NCI-H526 treated with DMSO at 0.1 percent for 48 hours (cell line): Measurements from ENCODE around the gene KPNA6.
"Not testable (repeated sequence)": the region's sequence is repeated elsewhere in the genome, so short reads cannot be mapped to it uniquely, and the experiment has no call there.

Experiments
- DNase-seq: peaks from one replicate; lab custom pipeline; 2025; lab: John Stamatoyannopoulos, UW

The KPNA6 gene

DNA sequence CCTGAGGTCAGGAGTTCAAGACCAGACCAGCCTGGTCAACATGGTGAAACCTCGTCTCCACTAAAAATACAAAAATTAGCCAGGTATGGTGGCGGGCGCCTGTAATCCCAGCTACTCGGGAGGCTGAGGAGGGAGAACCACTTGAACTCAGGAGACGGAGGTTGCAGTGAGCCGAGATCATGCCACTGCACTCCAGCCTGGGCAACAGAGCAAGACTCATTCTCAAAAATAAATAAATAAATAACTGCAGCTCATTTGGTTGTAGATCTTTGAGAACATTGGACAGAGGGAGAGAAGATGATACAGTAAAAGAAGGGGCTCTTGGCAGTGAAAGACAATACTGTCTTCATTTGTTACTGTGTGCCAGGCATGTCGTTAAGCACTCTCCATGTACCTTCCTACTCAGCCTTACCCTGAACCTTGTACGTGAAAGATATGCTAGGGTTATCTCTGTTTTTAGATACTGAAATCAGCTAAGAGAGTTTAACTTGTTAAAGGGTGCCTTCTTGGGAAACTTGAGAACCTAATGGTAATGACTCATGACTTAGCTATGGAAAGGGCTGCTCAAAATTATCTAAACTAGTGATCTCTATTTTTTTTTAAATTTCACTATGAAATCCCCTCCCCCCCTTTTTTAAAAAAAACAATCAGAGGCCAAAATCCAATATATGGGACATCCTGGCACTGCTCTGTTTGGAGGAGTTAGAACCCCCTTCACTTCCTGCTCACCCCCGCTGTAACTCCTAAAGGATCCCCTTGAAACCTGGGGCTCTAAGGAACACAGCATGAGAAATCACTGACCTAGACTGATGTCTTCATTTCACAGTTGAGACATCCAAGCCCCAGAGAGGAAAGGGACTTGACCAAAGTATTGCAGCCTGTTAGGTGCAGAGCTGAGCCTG, 6.8 kb upstream of the KPNA6 start:
- DNase-seq, result no peak

DNA sequence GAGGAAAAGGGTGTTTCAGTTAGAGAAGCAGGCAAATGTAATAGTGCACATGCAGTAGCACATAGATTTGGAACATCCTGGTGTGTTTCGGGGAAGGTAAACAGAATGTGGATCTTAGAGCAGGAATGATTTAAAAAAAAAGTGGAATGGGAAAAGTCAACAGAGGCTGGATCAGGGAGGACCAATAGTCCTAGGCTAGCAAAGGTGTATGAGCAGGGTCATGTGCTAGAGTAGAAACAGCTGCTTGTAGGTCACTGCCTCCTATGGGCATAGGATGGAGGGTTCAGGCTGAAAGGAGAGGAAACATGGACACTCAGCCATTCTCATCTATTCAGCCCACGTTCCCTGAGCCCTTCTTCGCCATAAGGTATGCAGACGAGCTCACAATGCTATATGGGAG, 3.7 kb upstream of the KPNA6 start:
- DNase-seq, result no peak

DNA sequence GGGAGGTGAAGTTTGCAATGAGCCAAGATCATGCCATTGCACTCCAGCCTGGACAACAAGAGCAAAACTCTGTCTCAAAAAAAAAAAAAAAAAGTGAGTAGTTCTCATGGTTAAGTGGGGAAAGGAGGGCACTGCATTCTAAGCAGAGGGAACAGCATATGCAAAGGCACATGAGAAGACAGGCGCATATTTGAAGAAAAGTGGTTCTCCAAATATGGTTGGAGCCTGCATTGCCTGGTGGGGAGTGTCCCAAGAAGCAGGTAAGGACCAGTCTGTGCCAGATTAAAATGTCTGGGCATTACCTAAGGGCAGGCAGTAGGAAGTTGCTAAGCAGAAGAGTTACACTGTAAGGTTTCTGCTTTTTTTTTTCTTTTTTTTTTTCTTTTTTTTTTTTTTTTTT, 2.5 kb upstream of the KPNA6 start:
- no peak for DNase-seq

DNA sequence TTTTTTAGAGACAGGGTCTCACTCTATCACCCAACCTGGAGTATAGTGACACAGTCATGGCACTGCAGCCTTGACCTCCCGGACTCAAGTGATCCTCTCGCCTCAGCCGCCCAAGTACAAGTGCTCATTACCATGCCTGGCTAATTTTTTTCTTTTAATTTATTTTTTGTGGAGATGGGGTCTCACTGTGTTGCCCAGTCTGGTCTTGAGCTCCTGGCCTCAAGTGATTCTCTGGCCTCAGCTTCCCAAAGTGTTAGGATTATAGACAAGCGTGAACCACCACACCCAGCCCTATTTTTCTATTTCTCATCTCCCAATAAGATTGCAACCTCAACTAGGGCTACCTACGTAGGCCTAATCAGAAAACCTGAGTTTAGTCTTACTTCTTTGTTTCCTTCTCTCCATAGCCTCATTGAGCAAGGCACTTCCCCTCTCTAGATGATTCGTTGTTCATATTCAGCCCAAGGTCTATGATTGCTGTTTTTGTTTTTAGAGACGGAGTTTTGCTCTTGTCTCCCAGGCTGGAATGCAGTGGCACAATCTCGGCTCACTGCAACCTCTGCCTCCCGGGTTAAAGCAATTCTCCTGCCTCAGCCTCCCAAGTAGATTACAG, 1.1 kb upstream of the KPNA6 start:
- no peak for DNase-seq

DNA sequence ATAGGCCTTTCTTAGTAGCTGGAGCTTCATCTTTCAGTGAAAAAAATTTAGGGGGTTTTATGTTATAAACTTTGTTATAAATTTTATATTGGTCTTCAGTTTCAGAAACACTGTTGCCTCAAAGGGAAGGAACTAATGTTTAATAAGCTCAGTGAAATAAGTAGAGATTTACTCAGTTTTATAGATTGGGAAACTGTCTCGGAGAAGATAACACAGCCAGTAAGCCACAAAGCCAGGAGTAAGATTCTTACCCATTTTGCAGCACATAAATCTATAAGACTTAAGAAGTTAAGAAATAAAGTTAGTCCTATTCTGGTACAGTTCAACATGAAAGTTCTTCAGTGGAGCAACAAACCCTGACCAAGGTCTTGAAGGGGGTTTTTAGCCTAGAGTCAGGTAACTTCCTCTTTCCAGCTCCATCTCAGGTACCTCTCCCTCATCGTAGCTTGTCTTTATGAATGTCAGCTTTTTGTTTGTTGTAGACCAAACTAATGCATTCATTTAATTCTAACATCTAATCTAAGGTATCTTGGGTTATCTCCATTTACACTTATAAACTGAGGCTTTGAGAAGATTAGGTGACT, 3.3 kb downstream of the KPNA6 start:
- no peak for DNase-seq

DNA sequence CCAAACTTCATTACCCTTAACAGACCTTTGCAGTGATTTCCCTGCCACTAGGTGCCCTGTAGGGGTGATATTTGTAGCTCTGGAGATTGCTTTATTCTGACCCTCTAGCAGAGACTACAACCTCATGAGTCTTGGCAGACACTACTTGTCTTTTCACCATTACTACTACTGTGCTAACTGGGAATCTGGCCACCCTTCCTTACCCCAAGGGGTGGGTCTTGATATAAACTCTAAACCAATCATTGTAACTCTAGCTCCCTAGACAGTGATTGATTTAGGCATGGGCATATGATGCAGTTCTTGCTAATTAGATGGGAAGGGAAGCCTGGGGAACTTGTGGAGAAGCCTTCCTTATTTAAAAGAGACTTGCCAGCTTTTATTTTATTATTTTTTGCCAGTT, 3.9 kb downstream of the KPNA6 start:
- DNase-seq, result no peak

DNA sequence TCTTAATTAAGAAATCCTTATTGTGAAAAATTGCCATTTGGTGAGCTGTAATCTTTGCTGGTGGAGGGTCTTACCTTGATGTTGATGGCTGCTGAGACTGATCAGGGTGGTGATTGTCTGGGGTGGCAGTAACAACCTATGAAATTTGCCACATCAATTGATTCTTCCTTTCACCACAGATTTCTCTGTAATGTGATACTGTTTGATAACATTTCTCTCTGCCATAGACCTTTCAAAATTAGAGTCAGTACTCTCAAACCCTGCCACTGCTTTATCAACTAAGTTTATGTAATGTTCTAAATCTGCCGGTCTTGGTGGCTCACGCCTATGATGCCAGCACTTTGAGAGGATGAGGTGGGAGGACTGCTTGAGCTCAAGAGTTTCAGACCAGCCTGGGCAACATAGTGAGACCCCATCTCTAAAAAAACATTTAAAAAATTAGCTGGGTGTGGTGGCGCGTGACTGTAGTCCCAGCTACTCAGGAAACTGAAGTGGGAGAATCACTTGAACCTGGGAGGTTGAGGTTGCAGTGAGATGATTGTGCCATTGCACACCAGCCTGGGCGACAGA, 5.0 kb downstream of the KPNA6 start:
- DNase-seq, result no peak

DNA sequence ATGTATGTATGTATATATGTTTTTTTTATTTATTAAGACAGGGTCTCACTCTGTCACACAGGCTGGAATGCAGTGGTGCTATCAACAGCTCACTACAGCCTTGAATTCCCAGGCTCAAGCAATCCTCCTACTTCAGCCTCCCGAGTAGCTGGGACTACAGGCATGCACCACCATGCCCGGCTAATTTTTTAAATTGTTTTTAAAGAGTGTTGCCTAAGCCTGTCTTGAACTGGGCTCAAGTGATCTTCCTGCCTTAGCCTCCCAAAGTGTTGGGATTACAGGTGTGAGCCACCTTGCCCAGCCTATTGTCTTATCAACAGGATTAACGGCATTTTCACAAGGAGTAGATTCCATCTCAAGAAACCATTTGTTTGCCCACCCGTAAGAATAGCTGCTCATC, 5.6 kb downstream of the KPNA6 start:
- not testable (repeated sequence) for DNase-seq

DNA sequence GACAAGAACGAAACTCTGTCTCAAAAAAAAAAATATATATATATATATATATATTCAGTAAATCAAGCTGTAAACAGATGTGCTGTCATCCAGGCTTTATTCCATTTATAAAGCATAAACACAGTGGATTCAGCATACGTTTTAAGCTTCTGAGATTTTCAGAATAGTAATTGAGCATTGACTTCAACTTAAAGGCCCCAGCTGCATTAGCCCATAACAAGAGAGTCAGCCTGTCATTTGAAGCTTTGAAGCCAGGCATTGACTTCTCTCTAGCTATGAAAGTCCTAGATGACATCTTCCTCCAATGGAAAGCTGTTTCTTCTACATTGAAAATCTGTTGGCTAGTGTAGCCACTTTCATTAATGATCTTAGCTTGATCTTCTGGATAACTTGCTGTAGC, 6.6 kb downstream of the KPNA6 start:
- no peak for DNase-seq

DNA sequence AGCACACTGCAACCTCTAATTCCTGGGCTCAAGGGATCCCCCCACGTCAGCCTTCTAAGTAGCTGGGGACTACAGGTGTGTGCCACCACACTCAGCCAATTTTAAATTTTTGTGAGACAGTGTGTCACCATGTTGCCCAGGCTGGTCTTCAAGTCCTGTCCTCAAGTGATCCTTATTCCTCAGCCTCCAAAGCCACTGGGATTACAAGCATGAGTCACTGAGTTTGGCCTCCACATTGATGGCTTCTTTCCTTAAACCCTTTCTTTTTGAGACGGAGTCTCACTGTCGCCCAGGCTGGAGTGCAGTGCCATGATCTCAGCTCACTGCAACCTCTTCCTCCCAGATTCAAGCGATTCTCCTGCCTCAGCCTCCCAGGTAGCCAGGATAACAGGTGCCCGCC, 7.6 kb downstream of the KPNA6 start:
- DNase-seq, result no peak

DNA sequence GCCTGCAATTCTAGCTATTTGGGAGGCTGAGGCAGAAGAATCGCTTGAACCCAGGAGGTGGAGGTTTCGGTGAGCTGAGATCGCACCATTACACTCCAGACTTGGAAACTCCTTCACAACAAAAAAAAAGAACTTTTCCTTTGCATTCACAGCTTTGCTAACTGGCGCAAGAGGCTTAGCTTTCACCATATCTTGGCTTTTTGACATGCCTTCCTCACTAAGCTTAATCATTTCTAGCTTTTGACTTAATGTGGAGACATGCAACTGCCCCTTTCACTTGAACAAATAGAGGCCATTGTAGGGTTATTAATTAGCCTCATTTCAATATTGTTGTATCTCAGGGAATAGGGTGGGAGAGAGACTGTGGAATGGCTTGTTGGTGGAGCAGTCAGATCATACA, 8.7 kb downstream of the KPNA6 start:
- DNase-seq, result no peak

DNA sequence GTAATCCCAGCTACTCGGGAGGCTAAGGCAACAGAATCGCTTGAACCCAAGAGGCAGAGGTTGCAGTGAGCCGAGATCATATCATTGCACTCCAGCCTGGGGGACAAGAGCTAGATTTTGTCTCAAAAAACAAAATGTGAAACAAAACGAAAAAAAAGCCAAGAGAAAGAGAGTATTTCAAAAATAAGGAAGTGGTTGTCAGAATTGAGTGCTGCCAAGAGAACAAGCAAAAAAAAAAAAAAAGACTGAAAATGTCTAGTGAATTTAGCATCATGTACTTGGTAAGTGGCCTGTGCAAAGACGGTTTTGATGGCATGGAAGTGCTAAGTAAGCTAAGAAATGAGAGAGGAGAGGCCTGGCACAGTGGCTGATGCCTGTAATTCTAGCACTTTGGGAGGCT, 14.3 kb downstream of the KPNA6 start:
- DNase-seq, result no peak

DNA sequence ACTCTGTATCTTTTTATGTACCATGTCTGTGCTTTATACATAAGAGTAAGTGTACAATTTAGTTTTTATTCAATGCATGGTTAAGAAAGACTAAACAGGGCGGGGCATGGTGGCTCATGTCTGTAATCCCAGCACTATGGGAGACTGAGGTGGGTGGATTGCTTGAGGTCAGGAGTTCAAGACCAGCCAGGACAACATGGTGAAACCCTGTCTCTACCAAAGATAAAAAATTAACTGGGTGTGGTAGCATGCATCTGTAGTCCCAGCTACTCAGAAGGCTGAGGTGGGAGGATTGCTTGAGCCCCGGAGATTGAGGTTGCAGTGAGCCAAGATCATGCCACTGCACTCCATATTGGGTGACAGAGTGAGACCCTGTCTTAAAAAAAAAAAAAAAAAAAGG, 15.5 kb downstream of the KPNA6 start:
- not testable (repeated sequence) for DNase-seq

DNA sequence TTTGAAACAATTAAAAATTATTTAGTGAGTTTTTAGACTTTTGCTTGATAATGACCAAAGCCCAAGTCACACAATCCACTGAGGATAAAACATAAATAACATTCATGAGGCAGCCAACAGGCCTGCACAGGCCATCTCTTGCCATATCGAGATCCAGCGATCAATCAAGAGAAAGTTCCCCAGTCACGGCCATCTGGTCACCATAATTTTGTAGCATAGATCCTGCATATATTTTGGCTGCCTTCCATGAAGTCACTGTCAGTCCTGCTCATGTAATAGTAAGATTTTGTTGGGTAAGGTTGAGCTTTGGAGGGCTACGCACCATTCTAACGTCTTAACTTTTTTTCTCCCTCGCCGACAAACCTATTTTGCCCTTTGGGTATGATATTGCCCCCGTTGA, 17.5 kb downstream of the KPNA6 start:
- no peak for DNase-seq

DNA sequence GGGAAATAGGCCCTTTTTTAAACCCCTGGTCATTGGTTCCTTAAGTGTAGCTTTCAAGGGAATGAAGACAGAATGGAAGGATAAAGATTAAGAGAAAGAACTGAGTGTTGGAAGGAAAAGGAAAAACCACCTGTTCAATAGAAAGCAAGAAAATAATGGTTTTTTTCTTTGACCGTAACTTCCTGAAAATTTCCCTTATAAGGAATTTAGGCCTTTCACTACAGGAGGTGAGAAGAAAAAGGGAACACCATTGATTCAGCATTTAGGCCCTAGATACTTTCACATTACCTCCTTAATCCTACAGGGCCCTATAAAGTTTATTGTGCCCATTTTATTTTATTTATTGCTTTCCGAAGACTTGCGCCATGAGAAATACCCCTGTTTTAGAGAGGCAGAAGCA, 18.9 kb downstream of the KPNA6 start:
- DNase-seq, result no peak

DNA sequence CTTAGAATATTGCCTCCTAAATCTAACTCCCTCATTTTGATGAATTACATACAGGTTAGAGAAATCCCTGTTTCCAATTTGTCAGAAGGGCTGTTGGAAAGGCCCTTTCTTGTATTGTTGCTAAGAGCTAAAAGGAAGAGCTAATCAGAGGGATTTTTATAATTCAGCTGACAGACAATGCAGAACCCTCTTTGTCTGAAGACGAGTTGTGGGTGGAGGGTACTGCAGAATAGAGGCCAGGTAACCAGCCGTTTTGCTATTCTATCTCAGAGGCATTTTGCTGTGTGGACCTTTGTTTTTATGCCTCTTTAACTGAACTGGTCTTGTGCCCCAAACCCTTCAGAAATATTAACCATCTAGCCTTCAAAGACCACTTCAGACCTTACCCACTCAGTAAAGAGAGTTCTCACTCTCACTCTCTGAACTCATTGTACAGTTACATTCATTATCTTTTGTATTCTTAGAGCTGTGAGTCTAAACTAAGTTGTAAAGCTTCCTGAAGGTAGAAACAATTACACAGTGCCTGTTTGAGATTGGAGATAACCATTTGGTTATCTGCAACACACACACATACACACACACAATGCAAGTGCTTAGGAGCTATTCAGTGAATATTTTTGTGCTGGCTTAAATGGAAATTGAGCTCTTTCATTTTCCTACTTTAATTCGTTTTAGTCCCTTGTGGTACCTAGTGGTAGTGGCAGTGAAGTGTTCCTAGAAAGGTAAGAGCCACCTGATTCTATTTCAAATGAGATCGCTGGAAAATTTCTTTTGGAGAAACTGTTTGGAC, 19.7 kb downstream of the KPNA6 start:
- no peak for DNase-seq

DNA sequence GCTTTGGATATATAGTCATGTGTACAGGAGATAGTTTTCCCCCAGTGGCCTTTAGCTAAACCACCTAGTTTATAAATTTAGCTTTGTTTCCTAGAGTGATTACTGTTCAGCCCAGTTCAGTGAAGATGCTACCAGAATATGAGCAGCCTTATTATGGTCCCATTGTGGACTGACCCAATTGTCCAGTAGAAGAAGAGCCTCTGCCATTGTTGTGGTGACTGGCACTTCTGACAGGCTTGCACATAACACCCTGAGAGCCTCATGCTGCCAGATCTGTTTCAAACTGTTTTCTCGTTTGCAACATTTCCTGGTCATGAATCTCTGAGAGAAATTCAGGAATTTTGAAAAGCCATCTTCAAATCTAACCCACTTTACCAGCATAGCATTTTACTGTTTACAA, 20.6 kb downstream of the KPNA6 start:
- DNase-seq, result no peak

DNA sequence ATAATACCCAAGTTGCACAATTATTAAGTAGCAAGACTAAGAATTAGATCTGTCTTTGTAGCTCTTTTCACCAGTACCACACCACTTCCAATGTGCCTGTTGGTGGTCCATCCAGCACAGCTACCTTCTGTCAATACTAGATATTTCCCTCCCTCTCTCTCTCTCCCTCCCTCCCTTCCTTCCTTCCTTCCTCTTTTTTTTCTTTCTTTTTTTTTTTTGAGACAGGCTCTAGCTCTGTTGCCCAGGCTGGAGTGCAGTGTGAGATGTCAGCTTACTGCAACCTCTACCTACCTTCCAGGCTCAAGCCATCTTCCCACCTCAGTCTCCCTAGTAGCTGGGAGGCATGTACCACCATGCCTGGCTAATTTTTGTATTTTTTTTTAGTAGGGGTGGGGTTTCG, 21.1 kb downstream of the KPNA6 start:
- DNase-seq, result no peak

DNA sequence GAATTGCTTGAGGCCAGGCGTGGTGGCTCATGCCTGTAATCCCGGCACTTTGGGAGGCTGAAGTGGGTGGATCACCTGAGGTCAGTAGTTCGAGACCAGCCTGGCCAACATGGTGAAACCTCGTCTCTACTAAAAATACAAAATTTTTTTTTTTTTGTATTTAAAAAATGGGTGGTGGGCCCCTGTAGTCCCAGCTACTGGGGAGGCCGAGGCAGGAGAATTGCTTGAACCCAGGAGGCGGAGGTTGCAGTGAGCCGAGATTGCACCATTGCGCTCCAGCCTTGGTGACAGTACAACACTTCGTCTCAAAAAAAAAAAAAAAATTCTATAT, 26.1 kb downstream of the KPNA6 start:
- not testable (repeated sequence) for DNase-seq

DNA sequence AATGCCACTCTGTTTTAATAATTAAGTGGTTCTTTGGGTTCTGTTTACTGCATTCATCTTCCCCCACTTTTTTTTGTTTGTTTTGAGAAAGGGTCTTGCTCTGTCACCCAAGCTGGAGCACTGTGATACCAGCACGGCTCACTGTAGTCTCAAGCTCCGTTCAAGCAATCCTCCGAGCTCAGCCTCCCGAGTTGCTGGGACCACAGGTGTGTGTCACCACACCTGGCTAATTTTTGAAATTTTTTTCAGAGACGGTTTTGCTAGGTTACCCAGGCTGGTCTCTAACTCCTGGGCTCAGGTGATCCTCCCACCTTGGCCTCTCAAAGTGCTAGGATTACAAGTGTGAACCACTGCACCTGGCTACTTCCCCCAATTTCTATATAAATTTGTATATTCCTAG, 29.3 kb downstream of the KPNA6 start:
- DNase-seq, result no peak

DNA sequence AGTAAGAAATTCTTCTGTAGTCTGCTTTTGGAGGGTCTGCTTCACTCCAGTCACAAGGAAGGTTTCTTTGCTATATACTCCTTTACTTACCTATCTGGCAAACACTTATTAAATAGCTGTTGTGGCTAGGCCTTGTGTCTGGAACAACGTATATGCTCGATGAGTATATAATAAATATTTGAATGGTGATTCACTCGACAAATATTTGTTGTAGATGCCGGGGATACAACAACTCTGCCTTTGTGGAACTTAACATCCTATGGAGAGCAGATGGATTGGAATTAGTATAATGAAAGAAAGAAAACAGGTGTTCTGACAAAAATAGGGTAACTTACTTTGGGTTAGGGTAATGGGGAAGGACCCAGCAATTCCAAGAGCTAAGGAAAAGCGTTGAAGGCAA, 31.1 kb downstream of the KPNA6 start:
- no peak for DNase-seq
